Stimulated activated CD8-positive, alpha-beta memory T cell treated with anti-CD3 and anti-CD28 coated beads, Interleukin-15, amount 100 ng/mL, for 48 hours (primary cell): ENCODE data around the gene CBR4.

ENCODE experiments used
- DNase-seq, 2 donors: peaks; one replicate each; pipeline ENCODE4 v3.0.0-alpha.2; 2020; ENCODE audit warnings: low read depth in 2 of 2

The CBR4 gene

DNA sequence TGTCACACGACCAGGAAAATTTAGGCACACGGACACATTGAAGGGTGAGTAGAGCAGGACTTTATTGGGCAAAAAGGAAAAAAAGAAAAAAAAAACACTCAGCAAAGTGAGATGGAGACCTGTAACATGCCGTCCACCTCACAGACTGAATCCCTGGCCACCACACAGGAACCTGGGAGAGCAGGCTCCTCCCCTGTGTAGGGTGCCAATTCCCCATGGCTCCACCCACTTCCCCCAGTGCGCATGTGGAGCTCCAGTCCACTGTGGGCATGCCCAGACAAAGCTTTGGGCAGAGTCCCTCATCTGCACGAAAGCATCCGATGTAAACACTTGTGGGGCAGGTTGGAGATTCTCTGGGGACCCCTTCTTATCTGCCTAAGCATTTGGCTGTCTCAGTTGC, 23.6 kb upstream of the CBR4 start:
- DNase-seq: no peak

DNA sequence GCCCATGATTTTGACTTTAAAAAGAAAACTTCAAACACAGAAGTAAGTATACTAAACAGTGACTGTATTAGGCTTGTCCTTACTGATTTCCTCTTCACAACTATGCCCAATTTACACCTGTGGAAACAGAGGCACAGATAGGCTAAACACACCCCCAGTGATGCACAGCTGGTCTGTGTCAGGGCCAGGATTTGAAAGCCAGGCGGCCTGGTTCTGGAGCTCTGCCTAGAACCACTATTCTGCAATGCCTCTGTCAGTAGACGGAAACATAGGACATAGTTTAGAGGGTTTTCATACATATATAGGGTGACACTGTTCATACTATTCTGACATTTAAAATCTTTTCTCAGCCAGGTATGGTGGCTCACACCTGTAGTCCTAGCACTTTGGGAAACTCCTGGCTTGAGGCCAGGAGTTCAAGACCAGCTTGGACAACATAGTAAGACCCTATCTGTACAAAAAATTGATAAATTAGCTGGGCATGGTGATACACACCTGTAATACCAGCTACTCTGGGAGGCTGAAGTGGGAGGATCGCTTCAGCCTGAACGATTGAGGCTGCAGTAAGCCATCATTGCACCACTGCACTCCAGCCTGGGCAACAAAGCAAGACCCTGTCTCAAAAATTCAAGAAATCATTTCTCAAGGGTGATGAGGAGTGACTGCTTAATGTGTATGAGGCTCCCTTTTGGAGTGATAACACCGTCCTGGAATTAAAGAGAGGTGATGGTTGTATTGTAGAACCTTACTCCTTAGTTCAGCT, 23.0 kb upstream of the CBR4 start:
- DNase-seq: no peak

DNA sequence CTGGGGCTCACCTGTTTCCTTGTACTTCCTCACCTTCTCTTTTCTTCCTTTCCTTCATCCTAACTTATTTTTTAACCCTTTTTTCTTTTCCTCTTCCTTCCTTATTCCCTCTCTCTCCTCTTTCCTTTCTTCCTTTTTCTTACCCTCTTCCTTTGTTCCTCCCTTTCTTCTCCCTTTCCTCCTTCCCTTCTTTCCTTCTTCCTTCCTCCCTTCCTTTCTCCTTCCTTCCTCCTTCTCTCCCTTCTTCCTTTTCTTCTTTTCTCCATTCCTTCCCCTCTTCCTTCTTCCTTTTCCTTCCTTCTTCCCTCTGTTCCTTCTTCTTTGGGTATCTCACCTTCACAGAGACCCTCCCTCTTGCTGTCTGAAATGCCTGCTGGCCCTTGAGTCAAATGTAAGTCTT, 22.1 kb upstream of the CBR4 start:
- no peak for DNase-seq

- DNase-seq: no peak
Observed at GRCh38 chr4:169031392-169031791, 21.3 kb upstream of the CBR4 start.

DNA sequence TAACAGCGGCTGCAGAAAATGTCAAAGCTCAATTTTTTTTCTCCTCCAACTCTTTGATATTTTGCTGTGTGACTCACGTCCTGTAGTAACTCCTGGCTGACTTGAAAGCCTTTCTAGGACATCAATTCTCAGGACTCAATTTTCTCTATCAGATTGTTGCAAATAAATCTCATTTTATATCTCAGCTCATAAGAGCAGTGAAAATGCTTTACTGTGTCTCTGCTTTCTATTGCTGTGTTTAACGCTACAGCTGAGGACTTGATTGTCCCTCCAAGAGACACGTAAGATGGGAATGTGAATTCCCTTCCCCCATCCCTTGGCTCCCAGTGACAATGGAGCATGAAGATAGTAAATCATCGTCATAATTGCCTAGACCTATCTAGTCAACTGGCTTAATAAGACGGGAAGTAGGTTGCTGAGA, 20.5 kb upstream of the CBR4 start:
- DNase-seq: no peak

DNA sequence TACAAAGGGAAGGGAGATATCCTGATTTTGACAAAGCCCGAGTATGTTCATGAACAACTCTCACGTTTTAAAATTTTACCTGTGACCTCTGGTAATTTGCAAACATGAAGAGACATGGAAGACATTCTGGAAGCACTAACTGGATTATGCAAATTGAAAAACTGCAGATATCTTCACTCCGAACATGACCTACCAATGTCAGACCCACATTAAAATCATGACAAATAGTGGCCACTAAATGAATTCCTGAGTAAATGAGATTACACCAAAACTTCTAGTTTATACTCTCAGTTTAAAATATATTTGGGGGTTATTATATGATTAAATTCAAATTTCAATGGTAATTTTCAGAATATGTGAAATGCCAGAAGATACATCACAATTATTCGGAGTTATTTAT, 19.9 kb upstream of the CBR4 start:
- no peak for DNase-seq

GRCh38 chr4:169027663-169028062, 17.6 kb upstream of the CBR4 start:
- no peak for DNase-seq

DNA sequence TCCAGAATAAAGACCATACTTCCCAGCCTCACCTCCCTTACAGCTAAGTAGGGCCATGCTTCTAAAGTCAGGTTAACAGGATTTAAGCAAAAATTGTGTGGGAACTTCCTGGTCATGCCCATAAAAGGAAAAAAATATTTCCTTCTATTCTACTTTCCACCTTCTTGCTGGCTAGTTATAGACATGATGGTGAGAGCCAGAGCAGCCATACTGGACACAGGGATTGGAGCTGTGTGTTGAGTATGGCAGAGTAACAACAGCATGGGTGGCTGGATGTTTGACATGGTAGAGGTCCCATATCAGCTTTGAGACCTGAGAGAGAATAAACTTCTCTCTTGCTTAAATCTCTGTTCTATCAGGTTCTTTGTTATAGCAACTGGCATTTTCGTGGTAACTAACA, 15.1 kb upstream of the CBR4 start:
- no peak for DNase-seq

- no peak for DNase-seq
Observed at GRCh38 chr4:169024762-169025161, 14.7 kb upstream of the CBR4 start.

- DNase-seq: no peak
Observed at GRCh38 chr4:169018406-169018805, 8.4 kb upstream of the CBR4 start.

DNA sequence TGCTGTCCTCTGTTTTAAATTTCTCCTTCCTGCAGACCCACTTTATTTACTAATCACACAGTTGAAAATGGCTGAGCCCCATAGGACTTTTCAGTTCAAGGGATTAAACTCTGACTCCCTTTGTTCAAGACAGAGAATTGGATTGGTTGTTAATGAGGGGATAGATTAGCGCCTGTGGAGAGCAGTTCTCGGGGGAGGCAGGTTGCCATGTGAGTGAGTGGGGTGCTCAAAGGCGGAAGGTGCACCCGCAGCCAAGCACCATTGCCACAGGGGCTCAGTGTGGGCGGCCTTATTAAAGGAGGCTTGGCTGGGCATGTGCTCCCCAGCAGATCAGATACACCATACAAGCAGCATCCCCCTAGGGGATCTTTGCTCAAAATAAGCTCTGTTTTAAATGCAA, 7.9 kb upstream of the CBR4 start:
- DNase-seq: no peak

- DNase-seq: no peak
Observed at GRCh38 chr4:169015186-169015623, 5.2 kb upstream of the CBR4 start.

DNA sequence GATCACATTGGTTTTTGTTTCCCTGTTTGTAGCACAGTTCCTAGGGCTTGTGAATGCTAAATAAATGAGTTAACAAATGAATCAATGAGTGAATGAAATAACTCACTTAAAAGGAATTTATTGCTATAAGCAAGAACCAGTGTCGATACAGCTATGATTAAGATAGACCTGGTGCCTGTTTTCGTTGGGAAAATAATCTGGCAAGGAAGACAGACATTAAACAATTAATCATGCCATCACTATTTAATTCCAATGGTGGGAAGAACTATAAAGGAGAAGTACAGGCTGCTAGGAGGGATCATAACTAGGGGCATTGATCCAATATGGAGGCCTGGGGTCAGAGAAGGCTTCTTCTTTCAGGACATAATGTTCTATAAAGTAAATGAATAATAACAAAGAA, 4.5 kb upstream of the CBR4 start:
- DNase-seq: no peak

GRCh38 chr4:169013396-169013795, 3.3 kb upstream of the CBR4 start:
- no peak for DNase-seq

GRCh38 chr4:169012049-169012448, 2.0 kb upstream of the CBR4 start:
- no peak for DNase-seq

DNA sequence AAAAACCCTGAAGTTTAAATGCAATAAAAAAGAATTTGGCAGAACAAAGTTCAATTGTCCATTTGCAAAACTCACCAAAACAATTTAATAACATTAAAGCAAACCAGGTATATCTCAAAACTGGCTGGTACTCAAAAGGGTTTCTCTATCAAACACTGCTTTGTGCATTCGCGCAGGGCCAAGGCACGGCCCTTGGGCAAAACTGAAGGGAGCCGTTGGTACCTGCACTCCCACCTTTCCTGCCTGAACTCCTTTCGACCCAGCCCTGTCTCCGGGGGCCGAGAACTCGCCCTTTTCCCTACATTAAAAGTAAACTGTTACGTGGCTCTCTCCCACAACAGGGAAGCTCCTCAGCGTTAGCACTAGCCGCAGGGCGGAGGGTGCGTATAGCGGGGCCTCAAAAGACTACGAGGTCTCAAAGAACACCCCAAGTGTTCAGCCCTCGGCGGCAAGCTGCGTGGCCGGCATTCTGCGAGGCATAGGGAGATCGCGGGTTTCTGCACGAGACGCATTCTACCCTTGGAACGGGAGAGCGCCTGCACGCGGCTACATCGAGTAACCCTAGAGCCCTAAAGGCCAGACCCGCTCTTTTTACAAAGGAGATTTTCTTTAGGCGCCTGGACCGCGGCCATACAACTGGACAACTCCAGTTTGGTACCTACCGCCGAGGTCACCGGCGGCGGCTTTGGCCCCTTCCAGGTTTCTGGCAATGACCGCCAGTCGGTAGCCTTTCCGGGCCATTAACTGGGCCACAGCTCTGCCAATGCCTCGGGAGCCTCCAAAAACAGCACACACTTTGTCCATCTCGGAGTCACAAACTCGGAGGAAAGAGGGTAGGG, 550 bp downstream of the CBR4 start:
- DNase-seq: peak; percentile 26 to 33

- no peak for DNase-seq
Observed at GRCh38 chr4:169005453-169006099, 4.5 kb downstream of the CBR4 start.

- no peak for DNase-seq
Observed at GRCh38 chr4:169000315-169000714, 9.7 kb downstream of the CBR4 start.

- DNase-seq: no peak
Observed at GRCh38 chr4:168999809-169000208, 10.2 kb downstream of the CBR4 start.

GRCh38 chr4:168998596-168998995, 11.5 kb downstream of the CBR4 start:
- no peak for DNase-seq

DNA sequence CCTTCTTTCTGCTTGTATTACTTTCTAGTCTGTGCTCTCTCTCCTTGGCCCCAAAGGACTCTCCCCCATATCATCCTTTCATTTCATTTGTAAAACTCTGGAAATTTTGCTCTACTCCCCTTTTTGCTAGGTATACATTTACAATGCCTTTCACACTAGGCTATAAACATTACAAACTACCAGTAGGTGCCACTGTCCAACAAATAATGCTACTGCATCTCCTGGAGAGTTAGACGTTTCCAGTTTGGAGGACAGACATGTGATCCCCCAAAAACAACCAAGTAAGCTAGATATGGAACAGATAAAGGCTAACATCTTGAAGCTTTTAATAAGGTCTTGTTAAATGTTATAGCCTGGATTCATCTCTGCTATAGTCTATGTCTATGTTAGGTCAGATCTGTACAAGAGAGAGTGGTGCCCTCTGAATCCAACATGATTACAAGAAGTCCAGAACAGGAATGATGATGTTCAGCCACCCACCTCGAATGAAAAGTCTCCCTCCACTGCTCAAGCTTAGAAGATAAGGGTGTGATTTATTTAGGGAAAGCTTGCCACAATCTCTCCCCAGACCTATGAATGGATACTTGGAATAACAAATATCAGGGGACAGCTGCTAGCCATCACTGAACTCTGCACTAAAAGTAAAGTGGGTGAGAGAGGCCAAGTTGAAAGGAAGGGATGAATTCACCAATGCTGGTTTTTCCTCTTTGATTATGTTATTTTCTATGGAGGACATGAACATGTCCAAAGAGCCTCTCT, 14.3 kb downstream of the CBR4 start:
- DNase-seq: no peak

DNA sequence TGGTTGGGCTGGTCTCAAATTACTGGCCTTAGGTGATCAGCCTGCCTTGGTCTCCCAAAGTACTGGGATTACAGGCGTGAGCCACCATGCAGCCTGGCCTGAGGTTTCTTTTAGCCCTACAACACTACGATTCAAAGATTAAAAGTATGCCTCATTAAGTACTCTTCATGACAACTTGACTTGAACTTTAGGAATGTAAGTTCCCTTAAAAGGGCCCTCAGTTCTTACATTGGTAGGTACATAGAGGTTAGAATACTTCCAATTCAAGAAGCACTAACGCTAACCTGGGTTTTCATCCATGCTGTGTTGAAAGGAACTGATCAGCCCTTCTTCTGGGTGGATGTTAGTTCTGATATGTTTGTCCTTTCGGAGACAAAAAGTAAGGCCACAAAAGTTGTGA, 15.1 kb downstream of the CBR4 start:
- DNase-seq: no peak
